Stimulated activated CD4-positive, alpha-beta T cell treated with anti-CD3 and anti-CD28 coated beads, Interleukin-1b, Interleukin-23, amount 100 ng/mL, for 48 hours (primary cell): ENCODE data around the gene RGS9BP.
A peak's percentile ranks its signal among the peaks of the same experiment; 100 is the strongest.
"Not testable (repeated sequence)": the region's sequence is repeated elsewhere in the genome, so short reads cannot be mapped to it uniquely, and the experiment has no call there.

Source experiments
- DNase-seq: peaks from one replicate; pipeline ENCODE4 v3.0.0-alpha.2; 2020

The RGS9BP gene

GRCh38 chr19:32700129-32700528 is 24.5 kb downstream of the RGS9BP start:
- DNase-seq = not testable (repeated sequence)

- no peak for DNase-seq
These were observed 26.4 kb downstream of the RGS9BP start for GRCh38 chr19:32702010-32702409.

GRCh38 chr19:32704006-32704405 is 28.4 kb downstream of the RGS9BP start:
- not testable (repeated sequence) for DNase-seq

GRCh38 chr19:32708457-32708856 is 32.8 kb downstream of the RGS9BP start:
- DNase-seq = peak; percentile 46

GRCh38 chr19:32709032-32709431 is 33.4 kb downstream of the RGS9BP start:
- no peak for DNase-seq

GRCh38 chr19:32711747-32712146 is 36.1 kb downstream of the RGS9BP start:
- DNase-seq = no peak

- not testable (repeated sequence) for DNase-seq
These were observed 40.6 kb downstream of the RGS9BP start for GRCh38 chr19:32716203-32716602.

- DNase-seq = no peak
These were observed 41.8 kb downstream of the RGS9BP start for GRCh38 chr19:32717496-32717895.

- no peak for DNase-seq
These were observed 42.6 kb downstream of the RGS9BP start for GRCh38 chr19:32718286-32718685.

GRCh38 chr19:32719611-32720059 is 44.0 kb downstream of the RGS9BP start, which contains the start of gene TDRD12:
TDRD12 (plus strand) TSS chr19:32719767; CDS start chr19:32720073, 306 bp downstream.
- DNase-seq = no peak

- no peak for DNase-seq
These were observed 44.7 kb downstream of the RGS9BP start for GRCh38 chr19:32720216-32720935.

GRCh38 chr19:32720936-32721250 is 45.2 kb downstream of the RGS9BP start:
- no peak for DNase-seq
